Osteoblast (primary cell): ENCODE data around the gene GSDMA. TPM values are rescaled to one million over a fixed set of nuclear protein-coding genes. Genes with fewer than 3 reads are reported as not detected.

Experiments
- DNase-seq: peaks from one replicate; pipeline ENCODE4 v3.0.0; 2011; ENCODE audit warnings: low spot score, mixed read lengths; ENCODE audit not compliant: insufficient read length; ENCODE audit errors: missing footprints
- H2AFZ ChIP-seq: 2 replicates; pipeline ENCODE4 v1.6.0; 2011; ENCODE audit warnings: mild to moderate bottlenecking, low read length
- H3K27ac ChIP-seq: 2 replicates; pipeline ENCODE4 v1.5.1; 2011; ENCODE audit warnings: mild to moderate bottlenecking, low read depth, low read length, moderate library complexity
- H3K27me3 ChIP-seq: 2 replicates; pipeline ENCODE4 v1.6.0; 2012; ENCODE audit warnings: mild to moderate bottlenecking, control low read depth, inconsistent platforms, low read length, moderate library complexity; ENCODE audit not compliant: insufficient read depth
- H3K36me3 ChIP-seq: 2 replicates; pipeline ENCODE4 v1.5.1; 2011; ENCODE audit warnings: mild to moderate bottlenecking, low read length, control low read depth, moderate library complexity; ENCODE audit not compliant: insufficient read depth
- H3K4me1 ChIP-seq: 2 replicates; pipeline ENCODE4 v1.5.1; 2011; ENCODE audit warnings: mild to moderate bottlenecking, low read length, control low read depth, moderate library complexity; ENCODE audit not compliant: insufficient read depth
- H3K4me2 ChIP-seq: 2 replicates; pipeline ENCODE4 v1.6.0; 2011; ENCODE audit warnings: mild to moderate bottlenecking, low read length; ENCODE audit not compliant: insufficient read depth
- H3K4me3 ChIP-seq: fragments of 200-600 bp; sonication (generic); 3 replicates; pipeline ENCODE4 v1.5.1; 2012; ENCODE audit warnings: mild to moderate bottlenecking, low read length, inconsistent platforms; ENCODE audit not compliant: insufficient read depth
- H3K79me2 ChIP-seq: 2 replicates; pipeline ENCODE4 v1.6.0; 2012; ENCODE audit warnings: mild to moderate bottlenecking, low read length, control low read depth, inconsistent platforms; ENCODE audit not compliant: insufficient read depth
- H3K9me3 ChIP-seq: 2 replicates; pipeline ENCODE4 v1.5.1; 2011; ENCODE audit warnings: low read depth, low read length, control low read depth
- H4K20me1 ChIP-seq: 2 replicates; pipeline ENCODE4 v1.6.0; 2012; ENCODE audit warnings: mild to moderate bottlenecking, low read length, control low read depth; ENCODE audit not compliant: insufficient read depth
- CTCF ChIP-seq: IDR thresholded peaks from 2 replicates; pipeline ENCODE4 v1.5.1; 2011; ENCODE audit warnings: mild to moderate bottlenecking, low read depth, low read length, moderate library complexity; ENCODE audit errors: extremely low read depth
- total RNA-seq: library from RNA; depleted of rRNA; stranded (reverse); fragments of >200 nt; gene quantifications from 2 replicates; pipeline ENCODE4 v1.2.3, GENCODE V29; 2012

The GSDMA gene
- total RNA-seq, 1 donor: under 0.01 TPM

- Histone ChIP-seq H3K36me3 (no peaks in the 10 kb centered on the region), H3K4me2 (no peak overlapping the region), H3K9me3 (no peaks in the 10 kb centered on the region), H3K79me2 (no peaks in the 10 kb centered on the region), H2AFZ (no peak overlapping the region), H3K4me3 (no peak overlapping the region), H3K4me1 (peaks cover 18% of the 10 kb centered on the region), H3K27me3 (no peaks in the 10 kb centered on the region), H3K27ac (no peak overlapping the region), H4K20me1 (peaks cover 4% of the 10 kb centered on the region)
- TF ChIP-seq CTCF: no peak
- no peak for DNase-seq
These were observed 28.9 kb upstream of the GSDMA start for GRCh38 chr17:39933912-39934311.

GRCh38 chr17:39934324-39934723 lies 28.5 kb upstream of the GSDMA start:
- Histone ChIP-seq H3K27me3 (no peaks in the 10 kb centered on the region), H3K36me3 (no peaks in the 10 kb centered on the region), H4K20me1 (peaks cover 4% of the 10 kb centered on the region), H3K27ac (no peak overlapping the region), H2AFZ (no peak overlapping the region), H3K4me1 (peaks cover 19% of the 10 kb centered on the region), H3K79me2 (no peaks in the 10 kb centered on the region), H3K4me3 (no peak overlapping the region), H3K9me3 (no peaks in the 10 kb centered on the region), H3K4me2 (no peak overlapping the region)
- TF ChIP-seq CTCF: no peak
- no peak for DNase-seq

DNA sequence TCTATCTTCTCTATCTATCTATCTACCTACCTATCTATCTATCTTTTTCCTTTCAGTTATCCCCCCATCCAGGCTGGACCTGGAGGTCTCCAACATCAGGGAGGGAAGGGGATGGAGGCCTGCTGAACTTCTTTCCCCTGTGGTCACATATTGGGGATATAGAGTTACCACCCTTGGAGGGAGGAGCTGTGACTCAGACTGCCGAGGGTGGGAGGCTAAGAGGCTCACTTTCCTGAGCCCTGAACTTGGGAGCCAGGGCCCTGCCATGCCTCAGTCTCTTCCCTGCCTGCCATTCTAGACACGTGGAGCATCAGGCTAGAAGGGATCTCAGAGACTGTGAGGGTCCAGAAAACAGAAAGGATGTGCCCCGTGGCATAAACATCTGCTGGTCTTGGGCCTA lies 26.9 kb upstream of the GSDMA start:
- DNase-seq: peak; percentile 83
- Histone ChIP-seq H3K4me1 (peaks cover 17% of the 10 kb centered on the region), H3K9me3 (no peaks in the 10 kb centered on the region), H2AFZ (peak overlapping the region; percentile 72), H3K4me2 (no peak overlapping the region), H4K20me1 (no peaks in the 10 kb centered on the region), H3K36me3 (no peaks in the 10 kb centered on the region), H3K4me3 (no peak overlapping the region), H3K27ac (no peak overlapping the region), H3K27me3 (no peaks in the 10 kb centered on the region), H3K79me2 (no peaks in the 10 kb centered on the region)
- no peak for TF ChIP-seq CTCF

DNA sequence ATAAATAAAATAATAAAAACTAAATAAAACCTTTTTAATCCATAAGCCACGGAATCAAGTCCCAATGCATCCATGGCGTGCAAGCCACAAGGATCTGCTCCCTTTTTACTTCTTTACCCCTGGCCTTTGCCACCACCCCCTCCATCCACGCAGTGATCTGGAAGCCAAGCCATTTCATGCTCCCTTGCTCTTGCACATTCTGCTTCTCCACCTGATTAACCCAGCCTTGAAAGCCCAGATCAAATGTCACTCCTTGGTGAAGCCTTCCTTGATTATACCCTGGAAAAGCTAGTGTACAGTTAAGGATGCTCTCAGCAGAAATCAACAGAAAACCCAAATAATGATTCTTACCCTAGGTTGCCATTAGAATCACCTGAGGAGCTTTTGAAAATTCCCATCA lies 25.4 kb upstream of the GSDMA start:
- Histone ChIP-seq H3K4me1 (peaks cover 17% of the 10 kb centered on the region), H3K27me3 (no peaks in the 10 kb centered on the region), H3K79me2 (no peaks in the 10 kb centered on the region), H3K4me3 (no peak overlapping the region), H2AFZ (no peak overlapping the region), H3K4me2 (no peak overlapping the region), H4K20me1 (no peaks in the 10 kb centered on the region), H3K9me3 (no peaks in the 10 kb centered on the region), H3K27ac (no peak overlapping the region), H3K36me3 (no peaks in the 10 kb centered on the region)
- DNase-seq: no peak
- no peak for TF ChIP-seq CTCF
